CD4-positive, alpha-beta T cell treated with Interleukin-6 for 4 hours (primary cell): Measurements from ENCODE around the gene MRGPRG.

Experiments
- DNase-seq: peaks from one replicate; pipeline ENCODE4 v3.0.0-alpha.2; 2020; ENCODE audit warnings: mixed read lengths

MRGPRG gene

DNA sequence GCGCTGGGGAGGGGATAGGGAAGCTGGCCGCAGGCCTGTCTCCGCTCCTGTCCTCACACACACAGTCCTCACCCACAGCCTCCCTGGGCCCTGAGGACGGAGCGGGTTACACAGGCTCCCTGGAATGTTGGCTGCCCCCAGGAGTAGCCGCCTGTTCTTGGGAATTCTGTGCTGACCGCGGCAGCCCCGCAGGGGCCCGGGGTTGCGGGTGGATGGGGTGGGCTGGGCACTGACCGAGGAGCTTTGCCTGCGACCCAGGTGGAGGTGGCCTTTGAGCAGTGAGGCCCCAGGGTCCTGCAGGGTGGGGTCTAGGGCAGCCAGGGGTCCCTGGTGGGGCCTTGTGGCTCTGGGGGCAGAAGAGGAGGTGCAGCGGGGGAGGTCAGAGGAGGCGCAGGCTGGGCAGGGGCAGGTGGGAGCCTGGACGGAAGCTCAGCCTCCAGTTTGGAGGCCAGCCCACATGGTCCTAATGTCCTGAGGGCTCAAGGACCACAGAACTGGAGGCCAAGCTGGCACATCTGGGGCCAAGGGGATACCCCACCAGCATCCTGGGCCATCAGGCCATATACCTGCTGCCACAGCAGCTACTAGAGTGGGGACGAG, 6.6 kb upstream of the MRGPRG start:
- no peak for DNase-seq

DNA sequence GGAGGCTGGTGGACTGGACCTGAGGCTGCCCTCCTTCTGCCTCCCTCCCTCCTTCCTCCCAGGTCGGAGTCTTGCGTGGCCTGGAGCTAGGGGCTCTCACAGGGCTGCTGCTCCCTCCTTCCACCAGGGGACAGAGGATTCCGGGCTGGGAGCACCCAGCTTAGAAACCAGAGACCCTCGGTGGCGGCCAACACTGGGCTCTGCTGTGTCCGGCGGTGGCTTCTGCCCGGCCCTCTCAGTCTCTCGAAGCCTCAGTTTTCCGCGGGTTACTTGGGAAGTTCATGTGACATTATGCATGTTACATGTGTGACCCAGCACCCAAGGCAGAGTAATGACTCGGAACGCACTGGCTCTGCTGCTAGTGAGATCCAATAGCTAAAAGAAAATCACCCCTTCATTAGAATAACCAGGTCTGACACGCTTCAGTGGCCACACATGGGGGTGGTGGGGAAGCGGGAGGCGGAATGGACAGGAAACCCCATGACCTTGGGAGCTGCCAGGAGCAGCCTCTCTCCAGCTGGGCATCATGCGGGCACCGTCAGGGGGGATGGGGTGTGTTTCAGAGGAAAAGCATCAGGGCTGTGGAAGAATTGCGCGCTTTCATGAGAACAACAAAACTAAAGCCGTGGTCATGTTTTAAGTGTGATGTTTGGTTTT, 5.9 kb upstream of the MRGPRG start:
- no peak for DNase-seq

DNA sequence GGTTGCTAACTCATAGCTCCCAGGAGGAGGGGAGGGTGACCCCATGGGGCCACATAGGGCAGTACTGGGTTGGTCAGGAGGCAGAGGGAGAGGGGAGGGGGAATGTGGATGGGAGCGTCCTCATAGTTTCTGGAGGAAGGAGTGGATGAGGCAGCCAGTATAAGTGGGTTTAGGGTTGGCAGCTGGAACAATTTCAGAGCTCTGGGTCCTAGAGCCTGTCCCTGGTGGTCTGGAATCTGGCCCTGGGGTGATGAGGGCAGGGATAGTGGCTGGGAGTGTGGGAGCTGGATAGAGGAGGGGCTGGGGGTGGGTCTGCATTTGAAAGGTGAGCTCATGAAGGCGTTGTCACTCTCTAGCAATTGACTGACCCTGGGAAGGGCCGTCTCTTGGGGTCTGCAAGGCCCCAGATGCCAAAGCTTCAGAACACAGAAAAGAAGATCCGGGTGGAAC, 5.3 kb upstream of the MRGPRG start:
- DNase-seq: no peak

DNA sequence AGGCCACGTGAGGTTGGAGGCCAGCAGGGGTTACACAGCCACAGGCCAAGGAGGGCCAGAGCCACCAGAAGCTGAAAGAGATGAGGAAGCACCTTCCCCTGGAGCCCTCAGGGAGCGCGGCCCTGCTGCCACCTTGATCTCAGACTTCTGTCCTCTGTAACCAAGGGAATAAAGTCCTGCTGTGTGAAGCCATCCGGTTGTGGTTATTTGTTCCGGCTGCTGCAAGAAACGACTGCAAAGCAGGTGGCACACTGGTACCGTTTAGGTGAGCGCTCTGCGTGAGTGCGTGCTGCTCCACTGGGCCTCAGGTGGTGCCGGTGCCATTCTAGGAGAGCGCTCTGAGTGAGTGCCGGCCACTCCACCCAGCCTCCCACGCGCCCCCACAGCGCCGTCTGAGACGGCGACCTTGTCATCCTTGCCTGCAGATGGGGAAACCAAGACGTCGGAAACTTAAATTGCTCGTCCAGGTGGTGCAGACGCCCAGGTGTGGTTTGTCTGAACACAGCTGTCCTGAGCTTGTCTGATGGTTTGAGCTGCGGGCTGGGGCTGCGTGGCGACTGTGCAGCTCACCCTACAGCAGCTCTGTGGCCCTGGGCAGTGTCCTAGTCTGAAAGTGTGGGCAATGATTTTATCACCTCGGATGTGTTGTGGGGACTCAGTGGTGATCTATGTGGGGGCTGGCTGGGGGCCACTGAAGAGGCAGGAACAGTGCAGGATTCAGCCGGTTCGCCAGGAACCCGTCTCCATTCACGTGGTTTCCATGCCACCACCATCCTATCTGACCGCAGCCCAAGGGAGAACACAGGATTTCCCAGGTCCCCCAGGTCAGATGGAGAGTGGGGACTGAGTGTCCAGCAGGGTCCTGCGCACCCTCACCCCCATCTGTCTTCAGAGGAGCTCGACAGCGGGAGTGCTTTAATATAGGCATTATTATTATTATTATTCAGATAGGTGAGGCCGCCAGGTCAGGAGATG, 4.6 kb upstream of the MRGPRG start:
- DNase-seq: no peak

DNA sequence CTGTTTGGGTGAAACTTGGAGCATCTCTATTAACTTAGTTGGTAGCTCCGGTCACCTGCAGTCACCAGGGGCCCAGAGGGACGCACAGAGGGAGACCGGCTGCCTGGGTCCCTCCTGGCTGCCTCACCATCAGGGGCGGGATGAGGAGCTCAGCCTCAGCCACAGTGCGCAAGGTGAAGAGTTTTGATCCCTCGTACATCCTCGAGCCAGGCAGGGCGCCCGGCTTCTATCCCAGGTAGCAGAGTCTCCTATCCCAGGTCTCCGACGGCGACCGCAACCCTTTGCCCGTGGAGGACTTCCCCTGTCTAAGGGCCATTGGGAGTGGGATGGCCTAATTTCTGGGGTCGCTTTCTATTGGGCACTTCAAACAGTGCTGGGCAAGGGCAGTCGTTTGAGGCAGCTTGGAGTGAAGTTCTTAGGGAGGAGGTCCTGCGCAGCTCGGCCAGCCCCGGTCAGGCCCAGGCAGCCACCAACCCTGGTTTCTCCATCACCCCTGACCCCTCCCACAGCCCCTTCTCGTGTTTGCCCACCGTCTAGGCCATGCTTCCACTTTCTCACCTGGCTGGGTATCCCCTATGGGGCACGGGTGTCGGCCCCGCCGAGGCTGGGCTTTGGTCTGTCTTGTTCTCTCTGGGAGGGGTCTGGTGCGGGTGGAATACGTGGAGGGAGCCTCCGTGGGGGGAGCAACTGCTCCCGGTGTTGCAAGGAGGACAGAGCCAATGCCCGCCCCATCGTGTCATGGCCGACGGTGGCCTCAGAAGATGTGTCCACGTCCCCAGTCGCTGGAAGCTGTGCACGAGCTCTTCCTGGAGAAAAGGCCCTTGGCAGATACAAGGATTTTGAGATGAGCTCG, 3.6 kb upstream of the MRGPRG start:
- no peak for DNase-seq

DNA sequence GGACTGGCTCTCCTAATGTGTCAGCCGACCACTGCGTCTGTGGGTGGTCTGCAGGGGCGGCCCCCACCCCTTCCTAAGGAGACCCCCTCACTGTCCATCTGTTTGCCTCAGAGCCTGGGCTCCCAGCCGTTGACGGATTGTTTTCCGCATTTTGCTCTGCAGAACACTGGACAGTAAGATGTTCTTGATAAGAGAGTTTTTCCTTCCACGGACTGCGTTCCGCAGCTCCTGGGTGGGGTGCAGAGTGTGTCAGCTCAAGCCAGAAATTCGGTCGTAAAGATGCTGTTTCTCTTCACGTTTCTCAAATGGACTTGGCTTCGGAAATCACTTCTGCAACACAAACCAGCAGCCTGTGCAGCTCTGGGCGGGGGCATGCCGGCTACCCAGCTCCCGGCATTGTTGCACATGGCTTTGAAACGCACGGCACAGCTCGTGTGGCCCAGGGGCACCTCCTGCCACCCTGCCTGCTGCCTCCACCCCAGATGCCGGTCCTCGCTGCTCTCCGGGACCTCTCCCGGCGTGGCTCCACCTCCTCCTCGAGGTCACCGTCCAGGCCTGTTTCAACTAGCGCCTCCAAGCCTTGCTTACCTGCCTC, 2.9 kb upstream of the MRGPRG start:
- no peak for DNase-seq

DNA sequence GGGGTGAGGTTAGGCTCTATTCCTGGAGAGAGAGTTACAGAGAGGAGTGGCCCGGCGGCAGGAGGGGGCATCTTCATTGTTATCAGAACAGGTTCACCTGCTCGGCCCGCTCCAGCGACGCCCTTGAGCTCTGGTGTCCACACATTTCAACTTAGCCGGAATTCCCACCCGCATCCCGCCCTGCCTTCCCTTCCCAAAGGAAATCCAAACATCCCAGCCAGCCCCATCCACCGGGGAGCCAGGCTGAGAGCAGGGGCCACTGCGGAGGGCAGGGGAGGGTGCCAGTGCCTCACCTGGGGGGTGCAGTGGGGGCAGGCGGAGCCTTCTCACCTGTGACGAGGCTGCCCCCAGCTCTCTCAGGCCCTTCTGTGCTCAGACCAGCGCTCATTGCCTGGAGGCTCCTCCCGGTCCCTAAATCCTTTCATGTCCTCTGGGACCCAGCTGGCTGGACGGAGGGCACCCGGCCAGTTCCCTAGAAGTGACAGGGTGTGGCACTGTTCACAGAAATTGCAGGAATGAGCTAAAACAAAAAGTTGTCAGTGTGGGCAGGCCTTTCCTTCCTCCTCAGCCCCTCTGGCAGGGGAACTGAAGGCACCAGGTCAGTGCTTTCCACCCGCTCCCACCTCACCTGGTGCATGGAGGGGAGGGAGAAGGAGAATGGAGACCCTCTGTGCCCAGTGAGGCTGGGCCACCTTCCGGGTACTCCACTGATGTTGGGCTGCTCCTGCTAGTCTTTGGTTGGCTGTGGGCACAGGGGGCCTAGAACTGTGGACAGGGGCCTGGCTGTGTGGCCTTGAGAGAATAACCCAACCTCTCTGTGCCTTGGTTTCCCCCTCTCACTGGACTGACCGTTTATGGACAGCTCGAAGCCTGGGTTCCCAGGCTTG, 2.2 kb upstream of the MRGPRG start:
- DNase-seq: no peak

DNA sequence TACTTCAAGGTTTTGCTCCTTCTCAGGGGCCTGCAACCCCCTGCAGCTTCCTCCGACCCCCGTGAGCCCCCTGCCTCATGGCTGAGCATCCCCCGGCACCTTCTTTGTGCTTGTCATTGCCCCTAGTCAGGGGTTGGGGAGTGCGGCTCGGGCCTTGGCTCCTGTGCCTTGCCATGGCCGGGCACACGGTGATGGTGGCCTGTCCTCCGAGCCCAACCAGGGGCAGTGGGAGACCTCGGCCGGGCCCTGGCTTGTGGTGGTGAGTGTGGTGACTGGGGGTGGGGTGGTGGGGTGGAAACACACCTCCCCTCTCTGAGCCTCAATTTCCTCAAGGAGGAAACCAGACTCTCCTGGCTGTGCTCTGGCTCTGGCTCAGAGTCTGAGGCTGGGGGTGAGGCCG, 1.5 kb upstream of the MRGPRG start:
- no peak for DNase-seq

DNA sequence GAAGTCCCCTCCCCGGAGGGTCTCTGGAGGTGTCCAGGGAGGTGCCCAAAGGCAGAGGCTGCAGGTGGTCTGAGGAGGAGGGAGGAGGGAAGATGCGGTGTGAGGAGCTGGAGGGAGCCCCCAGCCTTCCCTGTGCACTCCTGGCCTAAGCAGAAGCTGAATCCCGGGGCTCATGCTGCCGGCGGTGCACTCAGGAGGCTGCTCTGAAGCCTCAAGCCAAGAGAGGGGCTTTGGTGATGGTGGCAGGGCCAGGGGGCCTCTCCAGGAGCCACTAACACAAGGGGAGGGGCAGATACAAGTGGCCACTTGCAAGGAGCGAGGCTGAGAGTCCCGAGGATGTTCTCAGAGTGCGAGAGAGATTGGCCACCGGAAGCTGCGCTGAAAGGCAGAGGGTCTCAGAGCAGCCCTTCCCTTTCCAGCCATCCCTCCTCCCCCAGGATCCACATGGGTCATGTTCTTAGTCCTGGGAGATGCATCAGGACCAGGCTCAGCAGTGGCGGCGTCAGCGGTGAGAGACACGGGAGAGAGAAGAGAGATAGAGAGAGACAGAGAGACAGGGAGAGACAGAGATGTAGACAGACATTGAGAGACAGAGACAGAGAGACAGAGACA, 774 bp upstream of the MRGPRG start:
- DNase-seq: no peak

DNA sequence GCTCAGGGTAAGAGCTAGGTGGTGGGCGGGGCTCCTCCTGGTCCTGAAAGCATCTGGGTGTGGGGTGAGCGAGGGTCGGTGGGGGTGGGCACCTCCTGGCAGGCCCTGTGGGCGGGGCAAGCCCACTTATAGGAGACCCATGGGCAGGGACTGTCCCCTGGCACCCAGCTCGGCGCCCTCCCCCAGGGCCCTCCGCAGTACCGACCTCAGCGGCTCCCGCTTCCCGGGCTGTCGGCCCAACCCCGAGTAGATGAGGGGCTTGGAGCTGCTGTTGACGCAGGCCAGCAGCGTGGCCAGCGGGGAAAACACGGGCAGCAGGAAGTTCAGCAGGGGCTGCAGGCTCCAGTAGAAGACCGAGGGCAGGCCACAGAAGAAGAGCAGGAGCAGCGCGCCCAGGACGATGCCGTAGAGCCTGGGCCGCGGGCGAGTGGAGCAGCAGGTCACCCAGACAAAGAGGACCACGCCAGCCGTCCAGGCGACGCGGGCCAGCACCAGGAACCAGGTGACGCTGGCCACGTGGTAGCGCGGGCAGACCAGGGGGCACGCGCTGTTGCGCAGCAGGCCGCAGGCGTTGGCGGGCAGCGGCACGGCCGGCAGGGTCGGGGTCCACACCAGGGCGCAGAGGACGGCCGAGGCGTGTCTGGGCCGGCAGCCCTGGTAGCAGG, 663 bp downstream of the MRGPRG start:
- DNase-seq: no peak

DNA sequence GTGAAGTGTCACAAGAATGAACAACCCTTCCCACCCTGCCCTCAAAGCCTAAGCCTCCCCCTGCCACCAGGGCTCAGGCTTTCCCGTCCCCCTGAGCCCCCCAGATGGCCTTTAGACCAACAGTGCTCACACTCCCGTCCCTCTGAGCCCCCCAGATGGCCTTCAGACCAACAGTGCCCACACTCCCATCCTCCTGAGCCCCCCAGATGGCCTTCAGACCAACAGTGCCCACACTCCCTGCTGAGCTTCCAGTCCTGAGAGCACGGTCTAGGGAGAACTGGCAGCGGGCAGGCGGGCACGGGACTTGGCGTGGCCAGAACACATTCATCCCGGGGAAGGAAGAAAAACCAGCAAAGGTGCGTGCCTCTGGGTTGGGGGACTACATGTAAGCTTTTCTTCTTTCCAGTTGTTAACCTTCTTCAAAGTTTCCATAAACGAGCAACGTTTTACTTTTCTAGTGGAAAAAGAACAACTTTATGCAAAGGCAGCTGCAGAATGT, 2.5 kb downstream of the MRGPRG start:
- no peak for DNase-seq

DNA sequence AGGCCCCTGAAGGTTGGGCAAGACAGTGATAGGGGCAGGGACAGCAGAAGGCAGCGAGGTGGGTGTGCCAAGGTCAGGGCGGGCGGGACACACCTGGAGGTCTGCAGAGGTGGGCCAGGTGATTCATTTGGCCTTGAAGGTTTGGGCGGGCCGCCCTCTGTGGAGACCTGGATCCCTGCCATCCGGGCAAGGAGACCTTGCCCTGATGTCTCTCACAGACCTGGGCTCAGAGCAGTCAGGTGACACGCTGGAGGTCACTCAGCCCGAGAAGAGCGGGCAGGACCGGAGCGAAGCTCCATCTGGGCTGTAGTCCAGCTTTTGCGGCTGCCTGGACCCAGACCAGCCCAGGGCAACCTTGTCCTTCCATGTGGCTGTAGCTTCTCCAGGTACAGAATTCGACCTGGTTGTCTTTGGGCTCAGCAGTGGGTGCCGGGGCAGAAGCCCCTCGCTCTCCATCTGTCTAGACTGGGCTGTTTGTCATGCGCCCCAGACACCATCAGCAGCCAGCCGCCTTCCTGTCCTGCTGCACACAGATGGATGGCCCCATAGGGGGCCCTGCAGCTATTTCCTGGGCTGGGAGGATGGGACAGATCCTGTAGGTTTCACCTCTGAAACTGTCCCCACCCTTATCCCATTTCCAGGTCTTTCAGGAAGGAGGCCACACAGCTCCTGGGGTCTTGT, 3.1 kb downstream of the MRGPRG start:
- no peak for DNase-seq

DNA sequence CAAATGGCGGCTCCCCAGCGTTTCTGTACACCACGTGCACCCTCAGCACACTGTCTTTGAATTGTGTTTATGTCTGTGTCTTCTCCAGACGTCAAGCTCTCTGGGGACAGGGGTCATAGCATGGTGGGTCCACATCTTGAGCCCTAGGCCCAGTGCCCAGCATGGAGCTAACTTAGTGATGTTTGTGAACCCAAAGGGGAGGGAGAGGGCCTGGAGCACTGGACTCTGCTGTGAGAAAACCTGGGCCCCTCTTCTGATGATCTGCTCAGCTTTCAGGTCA, 4.3 kb downstream of the MRGPRG start:
- no peak for DNase-seq

DNA sequence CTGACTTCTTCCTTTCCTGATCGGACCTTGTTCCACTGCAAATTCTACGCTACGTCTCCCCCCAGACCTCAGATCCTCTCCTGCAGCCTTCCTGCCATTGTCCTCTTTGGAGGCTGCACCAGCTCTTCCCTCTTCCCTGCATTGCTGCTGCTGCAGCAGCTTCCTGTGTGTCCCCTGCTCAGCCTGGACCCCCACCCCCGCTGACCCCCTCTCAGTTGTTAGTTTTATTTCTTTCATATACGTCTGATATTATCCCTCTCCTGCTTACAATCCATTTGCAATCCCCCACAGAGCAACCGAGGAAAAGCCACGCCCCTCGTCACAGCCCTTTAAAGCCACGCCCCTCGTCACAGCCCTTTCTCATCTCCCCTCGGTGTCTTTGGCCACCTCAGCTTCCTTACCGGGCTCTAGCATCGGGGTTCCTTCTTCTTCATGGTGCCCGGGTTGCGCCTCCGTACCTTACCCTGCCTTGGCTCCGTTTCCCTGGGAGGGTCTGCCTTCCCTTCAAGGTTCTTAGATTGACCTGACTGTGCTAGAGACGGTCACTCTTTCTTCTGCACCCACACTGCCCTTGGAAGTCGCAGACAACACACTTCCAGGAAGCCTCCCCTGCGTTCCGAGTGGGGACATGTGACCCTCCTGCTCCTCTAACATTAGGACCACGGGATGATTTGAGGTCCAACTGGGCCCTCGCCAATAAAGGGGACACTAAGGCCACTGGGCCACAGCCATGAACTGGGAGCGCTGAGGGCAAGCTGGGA, 4.8 kb downstream of the MRGPRG start:
- no peak for DNase-seq

DNA sequence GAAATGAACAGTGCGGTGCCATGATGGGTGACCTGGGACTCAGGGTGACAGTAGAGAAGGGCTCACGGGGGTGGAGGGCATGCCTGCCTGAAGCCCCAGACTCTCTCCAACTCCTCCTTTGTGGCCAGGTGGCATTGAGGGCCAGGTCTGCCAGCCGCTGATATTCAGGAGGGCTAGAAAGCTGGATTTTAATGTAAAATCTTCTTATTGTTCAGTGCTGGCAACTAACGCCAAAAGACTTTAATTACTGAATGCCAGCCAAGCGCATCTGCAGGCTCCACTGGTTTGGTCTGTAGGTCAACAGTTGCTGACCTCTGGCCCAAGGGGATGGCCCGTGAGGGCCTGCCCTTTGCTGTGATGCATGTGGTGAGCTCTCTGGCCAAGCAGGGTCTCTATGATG, 10.3 kb downstream of the MRGPRG start:
- no peak for DNase-seq

DNA sequence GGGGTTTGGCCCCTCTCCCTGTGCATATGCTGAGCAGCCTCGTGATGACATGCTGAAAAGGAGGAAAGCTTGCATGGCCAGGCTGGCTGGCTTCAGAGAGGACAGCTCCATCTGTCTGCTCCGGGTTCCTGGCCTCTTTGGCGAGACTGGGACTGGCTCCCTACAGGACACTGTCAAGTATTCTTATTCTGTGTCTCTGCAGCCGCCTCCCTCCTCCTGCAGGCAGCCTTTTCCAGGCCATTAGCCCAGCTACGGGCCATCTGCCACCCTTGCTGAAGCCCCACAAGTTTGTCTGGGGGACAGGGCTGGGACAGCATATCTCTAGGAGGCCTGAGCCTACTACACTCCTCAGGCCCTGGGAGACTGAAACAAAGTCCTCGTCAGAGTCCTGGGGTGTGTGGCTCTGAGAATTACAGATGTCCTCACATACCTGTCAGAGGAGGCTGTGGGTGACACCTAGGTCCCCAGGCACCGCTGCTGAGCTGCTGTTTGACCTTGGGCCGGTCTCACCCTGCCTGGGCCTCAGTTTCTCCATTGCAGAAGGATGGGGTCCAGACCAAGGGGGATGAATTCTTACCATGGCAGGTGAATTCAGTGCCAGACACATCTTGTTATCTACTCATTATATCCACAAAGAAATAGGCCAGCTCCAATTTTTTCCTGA, 11.0 kb downstream of the MRGPRG start:
- no peak for DNase-seq

DNA sequence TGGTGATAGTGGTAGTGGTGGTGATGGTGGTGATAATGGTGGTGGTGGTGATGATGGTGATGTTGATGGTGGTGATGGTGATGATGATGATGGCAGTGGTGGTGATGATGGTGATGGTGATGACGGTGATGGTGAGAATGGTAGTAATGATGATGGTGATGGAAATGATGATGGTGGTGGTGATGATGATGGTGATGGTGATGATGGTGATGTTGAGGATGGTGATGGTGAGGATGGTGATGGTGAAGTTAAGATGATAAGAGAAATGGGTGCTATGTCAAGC, 11.8 kb downstream of the MRGPRG start:
- no peak for DNase-seq

DNA sequence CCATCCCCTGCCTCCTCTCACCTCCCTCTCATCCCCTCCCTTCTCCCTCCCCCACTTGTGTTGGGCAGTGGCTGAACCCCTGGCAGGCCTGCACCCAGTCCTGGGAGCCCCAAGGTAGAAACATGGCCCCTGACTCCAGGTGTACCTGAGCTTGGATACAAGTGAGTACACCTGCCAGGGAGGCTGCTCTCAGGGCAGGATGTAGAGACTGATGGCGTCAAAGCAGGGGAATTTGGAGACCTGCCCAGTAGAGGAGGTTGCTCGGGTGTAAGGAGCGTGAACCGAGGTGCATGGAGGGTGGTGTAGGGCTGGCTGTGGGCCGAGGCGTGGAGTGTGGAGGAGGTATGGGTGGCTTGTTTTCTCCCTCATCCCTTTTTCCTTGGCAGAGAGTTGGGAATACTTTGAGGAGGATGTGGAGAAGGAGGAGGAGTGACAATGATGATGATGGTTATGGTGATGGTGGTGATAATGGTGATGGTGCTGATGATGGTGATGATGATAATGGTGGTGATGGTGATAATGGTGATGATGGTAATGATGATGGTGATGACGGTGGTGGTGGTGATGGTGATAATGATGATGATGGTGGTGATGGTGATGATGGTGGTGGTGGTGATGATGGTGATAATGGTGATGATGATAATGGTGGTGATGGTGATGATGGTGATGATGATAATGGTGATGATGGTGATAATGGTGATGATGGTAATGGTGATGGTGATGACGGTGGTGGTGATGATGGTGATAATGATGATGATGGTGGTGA, 12.3 kb downstream of the MRGPRG start:
- DNase-seq: no peak
